ENCODE data around the gene KCNMA1.

The KCNMA1 gene

GRCh38 chr10:77291596-77292505, 345.8 kb downstream of the KCNMA1 start:
- no peak overlapping the region for H3K4me3 ChIP-seq (ENCODE audit: low read depth, low read length)
- TF ChIP-seq CTCF (IDR thresholded peaks at IDR 0.05; ENCODE audit: low read depth, low read length): no peak

GRCh38 chr10:77290528-77291155, 347.0 kb downstream of the KCNMA1 start:
- no peak overlapping the region for H3K4me3 ChIP-seq (ENCODE audit: low read depth, low read length)
- no peak for TF ChIP-seq CTCF (IDR thresholded peaks at IDR 0.05; ENCODE audit: low read depth, low read length)

- H3K4me3 ChIP-seq (ENCODE audit: low read depth, low read length): no peak overlapping the region
- no peak for TF ChIP-seq CTCF (IDR thresholded peaks at IDR 0.05; ENCODE audit: low read depth, low read length)
Observed at GRCh38 chr10:77289790-77290189, 347.8 kb downstream of the KCNMA1 start.

- no peak for TF ChIP-seq CTCF (IDR thresholded peaks at IDR 0.05; ENCODE audit: low read depth, low read length)
- H3K4me3 ChIP-seq (ENCODE audit: low read depth, low read length): no peak overlapping the region
Observed at GRCh38 chr10:77289027-77289501, 348.5 kb downstream of the KCNMA1 start.

- no peak overlapping the region for H3K4me3 ChIP-seq (ENCODE audit: low read depth, low read length)
- no peak for TF ChIP-seq CTCF (IDR thresholded peaks at IDR 0.05; ENCODE audit: low read depth, low read length)
Observed at GRCh38 chr10:77287647-77288120, 349.9 kb downstream of the KCNMA1 start.

- no peak overlapping the region for H3K4me3 ChIP-seq (ENCODE audit: low read depth, low read length)
- no peak for TF ChIP-seq CTCF (IDR thresholded peaks at IDR 0.05; ENCODE audit: low read depth, low read length)
Observed at GRCh38 chr10:77286531-77287508, 350.8 kb downstream of the KCNMA1 start.
